Stimulated activated naive B cell treated with anti-CD40 and anti-IgM and Interleukin-4, amounts not matched to agents 10 μg/mL and 1 μg/mL and 100 μg/mL, for 72 hours (primary cell): Measurements from ENCODE around the gene NXT1.

ENCODE experiments used
- ATAC-seq, 2 donors: fragments of 150-1000 bp; cut with Tn5 transposase; replicated peaks; 2 replicates each; pipeline ENCODE4 v1.10.0; 2021; ENCODE audit warnings: moderate library complexity in 1 of 2
- DNase-seq: peaks from one replicate; pipeline ENCODE4 v3.0.0; 2021
- H3K27ac Mint-ChIP-seq: one replicate; pipeline ENCODE4 v1.8.0; 2022; ENCODE audit warnings: mild to moderate bottlenecking, mixed read lengths
- H3K27me3 Mint-ChIP-seq, 2 donors: one replicate each; pipeline ENCODE4 v1.8.0; 2022; ENCODE audit warnings: mixed read lengths in 2 of 2
- H3K36me3 Mint-ChIP-seq, 2 donors: one replicate each; pipeline ENCODE4 v1.8.0; 2022; ENCODE audit warnings: mixed read lengths in 2 of 2, mild to moderate bottlenecking in 1 of 2
- H3K4me1 Mint-ChIP-seq, 2 donors: one replicate each; pipeline ENCODE4 v1.8.0; 2022; ENCODE audit warnings: mixed read lengths in 2 of 2, mild to moderate bottlenecking in 1 of 2
- H3K4me3 Mint-ChIP-seq, 2 donors: one replicate each; pipeline ENCODE4 v1.8.0; 2022; ENCODE audit warnings: mild to moderate bottlenecking in 2 of 2, mixed read lengths in 2 of 2, moderate library complexity in 1 of 2
- H3K9me3 Mint-ChIP-seq, 2 donors: one replicate each; pipeline ENCODE4 v1.8.0; 2022; ENCODE audit warnings: mixed read lengths in 2 of 2, mild to moderate bottlenecking in 1 of 2

Gene NXT1

DNA sequence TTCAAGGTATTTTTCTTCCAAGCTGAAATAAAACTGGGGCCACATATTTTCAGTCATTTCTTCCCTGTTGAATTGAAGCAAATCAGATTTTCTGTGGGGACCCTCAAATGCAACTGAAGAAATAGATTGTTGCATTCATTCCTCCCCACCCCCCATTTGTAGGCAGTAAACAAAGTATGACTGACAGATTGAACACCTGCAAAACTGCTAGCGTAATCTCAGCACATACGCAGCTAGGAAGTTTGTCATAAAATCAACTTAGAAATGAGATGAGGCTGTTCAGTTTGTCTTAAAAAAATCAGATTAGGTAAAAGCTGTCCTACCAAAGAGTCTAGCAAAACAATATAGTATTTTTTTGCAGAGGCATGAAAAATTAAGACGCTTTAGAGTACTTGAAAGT lies 20.3 kb downstream of the NXT1 start:
- H3K9me3 Mint-ChIP-seq: no peaks in the 10 kb centered on the region
- ATAC-seq (no peak), DNase-seq (no peak)
- H3K4me3 Mint-ChIP-seq: no peak overlapping the region
- H3K27me3 Mint-ChIP-seq: no peaks in the 10 kb centered on the region
- peaks cover 21 to 40% of the 10 kb centered on the region in 2 donors for H3K36me3 Mint-ChIP-seq
- H3K27ac Mint-ChIP-seq: no peak overlapping the region
- peaks cover 13 to 24% of the 10 kb centered on the region in 2 donors for H3K4me1 Mint-ChIP-seq

- DNase-seq (no peak), ATAC-seq (peak in 1 of 2 donors; percentile 44)
- Mint-ChIP-seq H3K27ac (no peak overlapping the region), H3K9me3 (no peaks in the 10 kb centered on the region), H3K27me3 (no peaks in the 10 kb centered on the region), H3K36me3 (peaks cover 23 to 43% of the 10 kb centered on the region in 2 donors), H3K4me3 (no peak overlapping the region), H3K4me1 (peaks cover 10 to 18% of the 10 kb centered on the region in 2 donors)
These were observed 20.9 kb downstream of the NXT1 start for GRCh38 chr20:23371496-23371895.

DNA sequence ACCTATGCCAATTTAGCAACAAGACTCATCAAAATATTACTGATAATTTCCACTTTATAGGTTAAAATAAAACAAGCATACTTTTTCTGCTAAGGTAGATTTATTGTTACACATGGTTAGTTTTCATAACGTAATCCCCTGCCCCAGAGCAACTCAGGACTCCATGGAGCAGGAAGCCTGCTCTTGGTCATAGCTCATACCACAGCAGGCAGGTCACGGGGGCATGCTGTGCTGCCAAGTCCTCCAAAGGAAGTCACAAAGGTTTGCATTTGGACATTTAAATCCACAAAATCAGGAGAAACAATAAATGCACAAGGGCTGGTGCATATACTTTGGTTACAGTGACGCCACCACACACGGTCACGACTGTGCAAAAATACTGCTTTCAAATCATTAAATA lies 23.9 kb downstream of the NXT1 start:
- H3K4me1 Mint-ChIP-seq: peaks cover 1 to 7% of the 10 kb centered on the region in 2 donors
- H3K4me3 Mint-ChIP-seq: no peak overlapping the region
- DNase-seq (no peak), ATAC-seq (no peak)
- H3K36me3 Mint-ChIP-seq: peaks cover 31 to 50% of the 10 kb centered on the region in 2 donors
- no peaks in the 10 kb centered on the region for H3K9me3 Mint-ChIP-seq
- H3K27ac Mint-ChIP-seq: no peak overlapping the region
- H3K27me3 Mint-ChIP-seq: no peaks in the 10 kb centered on the region

DNA sequence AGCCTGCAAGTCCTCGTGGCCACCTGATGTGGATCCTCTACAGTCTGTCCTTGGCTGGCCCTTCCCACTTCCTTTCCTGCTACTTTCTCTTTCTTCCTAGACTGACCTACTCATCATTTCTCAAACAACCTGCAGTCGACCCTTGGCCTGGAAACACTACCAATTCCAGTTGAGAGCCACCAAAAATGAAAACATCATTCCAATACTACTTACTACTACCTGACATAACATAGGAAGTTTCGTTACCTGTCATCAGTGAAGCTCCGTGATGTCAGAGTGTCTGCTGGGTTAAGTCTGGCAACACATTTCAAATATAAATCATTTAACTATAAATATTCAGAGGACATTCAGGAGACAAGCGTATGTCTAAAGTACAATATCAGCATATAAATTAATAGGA lies 25.2 kb downstream of the NXT1 start:
- ATAC-seq: no peak
- H3K36me3 Mint-ChIP-seq: peaks cover 25 to 42% of the 10 kb centered on the region in 2 donors
- DNase-seq: no peak
- H3K27ac Mint-ChIP-seq: no peak overlapping the region
- H3K9me3 Mint-ChIP-seq: no peaks in the 10 kb centered on the region
- peaks cover 0 to 7% of the 10 kb centered on the region in 2 donors for H3K4me1 Mint-ChIP-seq
- no peak overlapping the region for H3K4me3 Mint-ChIP-seq
- no peaks in the 10 kb centered on the region for H3K27me3 Mint-ChIP-seq

GRCh38 chr20:23379772-23380171 lies 29.2 kb downstream of the NXT1 start:
- ATAC-seq (no peak), DNase-seq (no peak)
- Mint-ChIP-seq H3K27me3 (no peaks in the 10 kb centered on the region), H3K36me3 (peaks cover 42 to 63% of the 10 kb centered on the region in 2 donors), H3K4me3 (no peak overlapping the region), H3K27ac (no peak overlapping the region), H3K9me3 (peaks cover 5 to 10% of the 10 kb centered on the region in 2 donors), H3K4me1 (no peaks in the 10 kb centered on the region)

GRCh38 chr20:23381876-23382275 lies 31.3 kb downstream of the NXT1 start:
- no peak for DNase-seq
- H3K36me3 Mint-ChIP-seq: peaks cover 45 to 64% of the 10 kb centered on the region in 2 donors

GRCh38 chr20:23386304-23387117 lies 35.9 kb downstream of the NXT1 start:
- DNase-seq: no peak
- peaks cover 56 to 75% of the 10 kb centered on the region in 2 donors for H3K36me3 Mint-ChIP-seq
- ATAC-seq: no peak
- H3K27ac Mint-ChIP-seq: no peak overlapping the region
- no peak overlapping the region for H3K4me3 Mint-ChIP-seq
- H3K4me1 Mint-ChIP-seq: peaks cover 0 to 4% of the 10 kb centered on the region in 2 donors
- no peaks in the 10 kb centered on the region for H3K27me3 Mint-ChIP-seq
- peaks cover 5 to 10% of the 10 kb centered on the region in 2 donors for H3K9me3 Mint-ChIP-seq

More at GRCh38 chr20:23381876-23382275, 31.3 kb downstream of the NXT1 start:
- Mint-ChIP-seq H3K27me3 (no peaks in the 10 kb centered on the region), H3K4me3 (no peak overlapping the region), H3K4me1 (peaks cover 0 to 2% of the 10 kb centered on the region in 2 donors), H3K27ac (no peak overlapping the region), H3K9me3 (peaks cover 5 to 10% of the 10 kb centered on the region in 2 donors)
- ATAC-seq: no peak

GRCh38 chr20:23387118-23387443 lies 36.5 kb downstream of the NXT1 start:
- Mint-ChIP-seq H3K4me3 (no peak overlapping the region), H3K27ac (no peak overlapping the region)

GRCh38 chr20:23390091-23390774 lies 39.6 kb downstream of the NXT1 start:
- no peak for ATAC-seq
- Mint-ChIP-seq H3K36me3 (peaks cover 40 to 67% of the 10 kb centered on the region in 2 donors), H3K27ac (no peak overlapping the region)

More at GRCh38 chr20:23387118-23387443, 36.5 kb downstream of the NXT1 start:
- H3K9me3 Mint-ChIP-seq: peaks cover 5 to 10% of the 10 kb centered on the region in 2 donors
- H3K36me3 Mint-ChIP-seq: peaks cover 51 to 74% of the 10 kb centered on the region in 2 donors
- H3K27me3 Mint-ChIP-seq: no peaks in the 10 kb centered on the region
- H3K4me1 Mint-ChIP-seq: peaks cover 0 to 4% of the 10 kb centered on the region in 2 donors
- ATAC-seq (no peak), DNase-seq (no peak)

DNA sequence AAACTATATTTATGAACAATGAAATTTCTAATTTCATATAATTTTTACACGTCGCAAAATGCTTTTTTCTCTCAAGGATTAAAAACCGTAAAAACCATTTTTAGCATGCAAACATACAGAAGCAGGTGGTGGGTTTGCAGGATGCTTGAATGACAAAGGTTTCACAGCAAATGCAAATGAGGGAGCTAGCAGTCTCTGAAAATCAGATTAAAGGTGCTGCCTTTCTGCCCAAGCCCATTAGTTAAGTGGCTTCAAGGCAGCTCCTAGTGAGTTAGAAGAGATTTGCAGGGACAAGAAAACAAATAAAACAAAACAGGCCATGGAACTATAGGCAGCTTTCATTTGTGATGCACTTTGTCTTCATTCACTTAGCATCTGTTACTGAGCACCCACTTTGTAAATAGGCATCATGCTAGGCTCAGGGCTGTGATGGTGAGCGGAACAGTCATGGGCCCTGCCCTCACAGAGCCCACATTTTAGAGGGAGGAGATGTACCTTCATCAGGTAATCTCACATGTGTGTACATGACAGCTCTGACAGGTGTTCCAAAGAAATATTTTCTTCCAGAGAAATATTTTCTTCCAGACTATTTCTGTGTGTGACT lies 41.2 kb downstream of the NXT1 start:
- ATAC-seq (no peak), DNase-seq (no peak)
- no peak overlapping the region for H3K4me3 Mint-ChIP-seq
- H3K4me1 Mint-ChIP-seq: peaks cover 5% of the 10 kb centered on the region in 2 donors
- peaks cover 30 to 54% of the 10 kb centered on the region in 2 donors for H3K36me3 Mint-ChIP-seq
- H3K27me3 Mint-ChIP-seq: no peaks in the 10 kb centered on the region
- no peaks in the 10 kb centered on the region for H3K9me3 Mint-ChIP-seq
- no peak overlapping the region for H3K27ac Mint-ChIP-seq

More at GRCh38 chr20:23390091-23390774, 39.6 kb downstream of the NXT1 start:
- H3K4me3 Mint-ChIP-seq: no peak overlapping the region
- peaks cover 5 to 6% of the 10 kb centered on the region in 2 donors for H3K4me1 Mint-ChIP-seq
- no peaks in the 10 kb centered on the region for H3K9me3 Mint-ChIP-seq
- no peaks in the 10 kb centered on the region for H3K27me3 Mint-ChIP-seq
- no peak for DNase-seq

- Mint-ChIP-seq H3K4me1 (peaks cover 8 to 13% of the 10 kb centered on the region in 2 donors), H3K4me3 (no peak overlapping the region), H3K9me3 (no peaks in the 10 kb centered on the region), H3K27me3 (no peaks in the 10 kb centered on the region), H3K27ac (no peak overlapping the region), H3K36me3 (peaks cover 21 to 44% of the 10 kb centered on the region in 2 donors)
- ATAC-seq (no peak), DNase-seq (no peak)
These were observed 43.6 kb downstream of the NXT1 start for GRCh38 chr20:23393996-23394775.

DNA sequence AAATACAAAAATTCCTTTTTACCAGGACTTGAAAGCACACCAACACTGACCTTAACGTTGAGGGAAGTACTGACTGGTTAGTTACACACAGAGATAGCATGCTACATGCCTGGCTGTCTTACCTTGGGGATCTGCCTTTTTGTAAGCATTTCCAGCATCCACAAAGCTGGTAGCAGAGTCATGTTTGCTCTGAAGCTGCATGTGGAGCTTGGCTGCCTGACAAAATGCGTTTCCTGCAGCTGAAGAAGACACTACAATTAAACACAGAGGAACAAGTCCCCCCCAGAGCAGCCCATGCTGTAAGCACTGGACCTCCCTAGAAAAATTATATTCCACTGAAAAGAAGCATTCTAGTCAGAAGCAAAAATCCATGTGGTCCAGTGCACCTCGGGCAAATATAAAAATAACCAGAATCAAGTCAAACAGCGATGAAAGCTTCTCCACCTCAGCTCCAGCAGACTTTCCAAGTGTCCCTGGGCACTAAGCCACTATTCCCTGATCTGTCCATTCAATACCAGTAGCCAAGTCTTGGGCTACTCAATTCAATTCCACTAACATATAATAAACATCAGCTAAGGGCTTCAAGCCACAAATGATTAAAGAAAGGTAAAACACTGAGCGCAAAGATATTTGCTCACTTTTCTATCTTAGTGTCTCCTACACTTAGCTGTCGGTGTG lies 46.5 kb downstream of the NXT1 start:
- Mint-ChIP-seq H3K9me3 (no peaks in the 10 kb centered on the region), H3K36me3 (peaks cover 22 to 38% of the 10 kb centered on the region in 2 donors), H3K27me3 (no peaks in the 10 kb centered on the region), H3K4me3 (no peak overlapping the region), H3K27ac (no peak overlapping the region), H3K4me1 (peaks cover 13 to 24% of the 10 kb centered on the region in 2 donors)
- no peak for DNase-seq
- no peak for ATAC-seq

DNA sequence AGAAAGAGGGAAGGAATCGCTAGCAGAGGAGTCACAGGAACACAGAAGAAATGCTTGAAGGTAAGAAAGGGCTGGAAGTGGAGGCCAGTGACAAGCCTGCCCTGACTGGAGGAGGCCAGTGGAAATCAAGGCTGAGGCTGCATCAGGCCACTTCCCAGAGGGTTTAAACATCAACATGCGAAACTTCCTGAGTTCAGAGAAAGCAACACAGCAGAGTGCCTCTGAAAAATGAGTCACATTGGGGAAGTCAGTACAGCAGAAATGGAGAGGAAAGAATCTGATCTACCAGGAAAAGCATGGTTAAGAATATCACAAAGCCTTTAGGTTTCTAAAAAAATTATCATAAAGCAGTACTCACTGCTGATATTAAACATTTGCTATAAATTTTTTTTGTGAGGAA lies 47.4 kb downstream of the NXT1 start:
- peaks cover 12 to 21% of the 10 kb centered on the region in 2 donors for H3K4me1 Mint-ChIP-seq
- ATAC-seq: no peak
- peak overlapping the region; percentile 0 for H3K27ac Mint-ChIP-seq
- H3K36me3 Mint-ChIP-seq: peaks cover 24 to 33% of the 10 kb centered on the region in 2 donors
- no peak for DNase-seq
- no peaks in the 10 kb centered on the region for H3K27me3 Mint-ChIP-seq
- H3K4me3 Mint-ChIP-seq: no peak overlapping the region
- no peaks in the 10 kb centered on the region for H3K9me3 Mint-ChIP-seq
